ENCODE data around the gene UBIAD1.

The UBIAD1 gene

GRCh38 chr1:11311816-11312755, 39.1 kb downstream of the UBIAD1 start:
- DNase-seq (ENCODE audit: low read depth) = no peak

- DNase-seq (ENCODE audit: low read depth) = no peak
These were observed 42.0 kb downstream of the UBIAD1 start for GRCh38 chr1:11314959-11315358.

GRCh38 chr1:11316701-11317100, 43.7 kb downstream of the UBIAD1 start:
- peak; percentile 9 for DNase-seq (ENCODE audit: low read depth)

GRCh38 chr1:11318982-11319381, 46.0 kb downstream of the UBIAD1 start:
- DNase-seq (ENCODE audit: low read depth) = no peak

- DNase-seq (ENCODE audit: low read depth) = no peak
These were observed 47.3 kb downstream of the UBIAD1 start for GRCh38 chr1:11320153-11320936.

- DNase-seq (ENCODE audit: low read depth) = no peak
These were observed 48.9 kb downstream of the UBIAD1 start for GRCh38 chr1:11321656-11322491.

- no peak for DNase-seq (ENCODE audit: low read depth)
These were observed 51.7 kb downstream of the UBIAD1 start for GRCh38 chr1:11324567-11325165.

- no peak for DNase-seq (ENCODE audit: low read depth)
These were observed 53.1 kb downstream of the UBIAD1 start for GRCh38 chr1:11326070-11326469.

GRCh38 chr1:11328444-11328843, 55.4 kb downstream of the UBIAD1 start:
- DNase-seq (ENCODE audit: low read depth) = no peak

- no peak for DNase-seq (ENCODE audit: low read depth)
These were observed 57.4 kb downstream of the UBIAD1 start for GRCh38 chr1:11330411-11330810.

GRCh38 chr1:11331036-11331944, 58.3 kb downstream of the UBIAD1 start:
- no peak for DNase-seq (ENCODE audit: low read depth)

GRCh38 chr1:11331945-11332546, 59.0 kb downstream of the UBIAD1 start:
- DNase-seq (ENCODE audit: low read depth) = no peak

- DNase-seq (ENCODE audit: low read depth) = no peak
These were observed 60.6 kb downstream of the UBIAD1 start for GRCh38 chr1:11333631-11334030.

GRCh38 chr1:11334261-11334804, 61.3 kb downstream of the UBIAD1 start:
- no peak for DNase-seq (ENCODE audit: low read depth)

GRCh38 chr1:11334821-11335220, 61.8 kb downstream of the UBIAD1 start:
- no peak for DNase-seq (ENCODE audit: low read depth)

GRCh38 chr1:11335417-11336056, 62.5 kb downstream of the UBIAD1 start:
- no peak for DNase-seq (ENCODE audit: low read depth)

GRCh38 chr1:11337580-11338073, 64.6 kb downstream of the UBIAD1 start:
- DNase-seq (ENCODE audit: low read depth) = peak; percentile 34

All from iris pigment epithelial cell (primary cell).